Embryonic facial prominence (tissue), 1 donor: ENCODE results near the gene OR6V1.
"Not testable (repeated sequence)": the region's sequence is repeated elsewhere in the genome, so short reads cannot be mapped to it uniquely, and the experiment has no call there.

Source experiments
- DNase-seq: peaks from one replicate; pipeline ENCODE4 v3.0.0-alpha.2; 2016; ENCODE audit errors: extremely low spot score

The OR6V1 gene

DNA sequence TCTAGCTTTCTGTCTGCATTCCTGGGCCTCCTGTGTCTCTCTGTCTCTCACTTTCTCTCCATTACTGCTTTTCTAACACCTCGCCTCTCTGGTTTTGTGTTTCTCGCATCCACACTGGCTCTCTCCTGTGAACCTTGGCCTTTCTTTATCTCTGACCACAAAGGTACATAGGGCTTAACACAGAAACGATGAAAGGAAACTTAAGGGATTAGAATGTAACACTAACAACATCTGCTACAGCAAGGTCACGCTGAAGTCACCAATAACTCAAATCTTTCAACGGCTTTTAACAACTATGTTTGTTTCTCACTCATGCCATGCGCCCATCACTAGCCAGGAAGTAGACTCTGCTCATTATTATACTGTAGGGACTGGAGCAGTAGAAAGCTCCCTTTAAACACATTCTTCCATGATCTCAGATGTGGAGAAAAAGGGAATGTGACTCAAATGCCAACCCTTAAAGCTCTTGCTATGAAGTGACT, 9.3 kb upstream of the OR6V1 start:
- no peak for DNase-seq

DNA sequence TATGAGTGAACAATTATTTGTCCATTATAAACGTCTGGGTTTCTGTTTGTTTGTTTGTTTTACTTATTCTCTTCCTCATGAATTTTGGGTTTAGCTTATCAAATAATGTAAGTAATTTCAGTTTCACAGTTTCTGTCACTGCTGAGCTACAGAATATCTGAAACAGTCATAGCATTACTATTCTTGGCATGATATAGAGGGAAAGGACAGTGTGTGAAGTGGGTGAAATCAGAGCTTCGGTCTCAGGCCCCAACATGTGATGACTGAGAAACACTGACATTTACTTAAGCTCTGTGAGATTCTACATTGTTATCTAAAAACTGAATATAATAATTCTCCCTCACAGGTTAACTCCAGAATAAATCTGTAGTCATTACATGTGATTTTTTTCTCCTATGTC, 8.8 kb upstream of the OR6V1 start:
- no peak for DNase-seq

DNA sequence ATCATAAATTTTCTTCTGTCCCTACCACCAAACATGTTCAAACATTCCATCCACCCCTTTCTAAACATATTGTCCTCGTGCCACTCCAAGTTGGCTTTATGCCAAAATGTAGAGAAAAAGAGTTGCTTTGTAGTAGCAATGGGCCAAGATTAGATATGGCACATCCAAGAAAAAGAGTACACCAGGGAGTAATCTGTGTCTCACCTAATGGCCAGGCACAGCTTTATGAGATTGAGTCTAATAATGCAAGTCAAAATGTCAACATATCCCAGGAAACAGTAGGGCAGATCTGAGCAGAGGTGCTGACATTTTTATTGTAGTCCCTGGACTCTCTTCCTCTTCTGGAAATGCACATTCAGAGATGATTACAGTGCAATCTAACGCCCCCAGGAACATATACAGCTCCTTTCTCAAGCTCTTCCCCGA, 5.7 kb upstream of the OR6V1 start:
- DNase-seq = no peak

DNA sequence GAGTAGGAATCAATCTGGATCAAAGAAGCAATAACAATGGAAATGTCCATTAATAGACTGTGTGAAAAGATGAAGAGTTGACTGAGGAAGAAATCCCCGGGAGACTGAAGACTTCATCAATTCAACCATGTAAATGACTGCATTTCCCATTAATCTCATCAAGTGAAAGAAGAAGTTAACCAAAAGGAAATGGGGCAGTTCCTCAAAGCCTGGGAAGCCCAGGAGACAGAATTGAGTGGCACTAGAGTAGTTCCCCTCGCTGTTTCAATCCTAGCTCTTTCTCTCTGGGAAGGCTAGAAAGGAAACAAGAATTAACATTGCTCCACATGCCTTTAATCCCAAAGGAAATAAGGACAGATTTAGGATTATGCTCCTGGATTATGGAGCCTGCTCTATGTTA, 4.8 kb upstream of the OR6V1 start:
- DNase-seq = no peak

DNA sequence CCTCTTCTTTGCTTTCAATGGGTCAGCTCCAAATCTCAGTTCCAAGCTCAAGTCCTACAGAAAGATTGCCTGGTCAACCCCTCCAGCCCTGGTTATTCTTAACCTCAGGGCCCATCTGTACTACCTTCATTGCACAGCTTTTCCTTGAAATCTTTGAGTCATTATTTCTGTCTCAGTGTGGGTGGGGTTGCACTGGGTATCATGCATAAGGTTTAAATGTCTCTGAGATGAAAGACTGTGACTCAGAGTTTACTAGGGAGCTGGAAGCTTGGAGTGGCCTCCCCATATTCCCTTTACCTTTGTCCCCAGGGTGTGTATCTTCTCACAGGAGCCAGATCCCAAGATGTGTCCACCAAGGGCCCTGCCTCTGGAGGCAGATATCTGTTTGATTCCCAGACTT, 3.3 kb upstream of the OR6V1 start:
- no peak for DNase-seq

DNA sequence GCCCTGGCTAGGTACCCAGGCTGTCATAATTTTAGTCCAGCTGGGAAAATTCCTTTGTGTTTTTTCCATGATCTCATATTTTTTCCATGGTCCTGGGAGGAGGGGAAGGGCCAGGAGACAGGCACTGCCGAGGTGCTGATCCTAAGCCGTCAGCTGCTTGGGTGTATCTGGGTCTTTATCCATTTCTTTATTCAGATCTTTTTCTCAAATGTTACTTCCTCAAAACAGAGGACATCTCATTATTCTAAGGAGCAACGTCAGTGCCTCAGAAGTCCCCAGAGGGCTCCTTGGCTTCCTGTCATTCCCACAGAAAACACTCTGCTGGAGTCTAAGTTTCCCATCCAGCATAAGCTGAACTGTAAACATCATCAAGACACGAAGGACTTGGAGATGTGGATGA, 2.8 kb upstream of the OR6V1 start:
- DNase-seq = no peak

DNA sequence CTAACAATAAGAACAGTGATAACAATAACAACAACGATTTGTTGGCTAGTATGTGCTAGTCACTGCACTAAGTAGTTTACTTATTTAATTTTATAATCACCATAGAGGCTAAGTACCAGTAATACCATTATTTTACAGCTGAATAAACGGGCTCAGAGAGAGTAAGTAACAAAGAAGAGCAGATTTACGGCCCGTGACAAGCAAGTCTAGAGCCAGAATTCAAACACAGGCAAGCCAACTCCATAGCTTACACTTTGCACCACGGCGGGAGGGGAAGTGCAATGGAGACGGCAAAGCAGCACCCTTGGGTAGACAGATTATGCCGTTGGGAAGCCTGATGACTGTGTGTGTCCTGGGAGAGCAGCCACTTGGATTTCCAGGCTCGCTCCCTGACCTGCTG, 1.2 kb upstream of the OR6V1 start:
- no peak for DNase-seq

DNA sequence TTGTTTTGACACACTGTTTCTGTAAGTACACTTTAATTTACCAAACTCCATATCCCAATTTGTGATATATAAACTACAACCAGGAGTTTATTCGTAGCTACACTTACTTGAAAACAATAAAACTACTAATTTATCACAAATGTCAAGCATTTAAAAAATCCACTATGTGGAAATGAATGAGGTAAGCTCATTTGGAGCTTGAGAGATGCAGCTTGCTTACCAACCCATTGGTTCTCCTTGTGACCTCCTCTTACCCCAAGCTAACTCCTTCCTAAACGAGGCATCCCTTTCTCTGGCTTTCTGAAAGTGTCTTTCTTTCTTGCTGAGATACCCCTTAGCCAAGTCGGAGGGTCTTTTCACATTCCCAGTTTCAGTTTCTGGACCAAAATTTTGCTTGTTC, 2.5 kb downstream of the OR6V1 start:
- DNase-seq = no peak

DNA sequence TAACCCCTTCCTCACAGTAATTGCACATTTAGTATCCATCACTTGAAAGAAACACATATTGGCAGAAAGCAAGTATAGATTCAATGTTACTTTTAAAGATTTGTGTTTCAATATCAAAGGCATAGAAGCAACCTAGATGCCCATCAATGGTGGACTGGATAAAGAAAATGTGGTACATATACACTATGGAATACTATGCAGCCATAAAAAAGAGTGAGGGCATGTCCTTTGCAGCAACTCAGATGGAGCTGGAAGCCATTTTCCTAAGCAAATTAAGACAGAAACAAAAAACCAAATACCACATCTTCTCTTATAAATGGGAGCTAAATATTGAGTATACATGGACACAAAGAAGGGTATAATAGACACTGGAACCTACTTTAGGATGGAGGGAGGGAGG, 3.6 kb downstream of the OR6V1 start:
- DNase-seq = no peak

DNA sequence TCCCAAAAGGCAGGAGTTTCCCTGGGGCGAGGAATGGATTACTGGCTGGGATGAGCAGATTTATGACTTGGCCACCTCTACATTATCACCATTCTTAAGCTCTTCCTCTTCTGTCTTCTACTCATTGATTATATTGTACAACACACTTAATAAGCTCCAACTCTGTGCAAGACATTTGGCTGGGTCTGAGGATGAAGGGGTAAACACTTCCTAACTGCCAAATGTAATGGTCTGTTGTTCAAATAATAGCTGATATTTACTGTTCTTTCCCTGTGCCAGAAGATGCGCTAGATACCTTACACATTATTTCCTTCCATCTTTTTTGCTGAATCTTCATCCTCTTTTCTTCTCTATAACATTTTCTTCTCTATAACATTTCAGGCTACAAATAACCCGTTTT, 11.6 kb downstream of the OR6V1 start:
- DNase-seq = no peak

DNA sequence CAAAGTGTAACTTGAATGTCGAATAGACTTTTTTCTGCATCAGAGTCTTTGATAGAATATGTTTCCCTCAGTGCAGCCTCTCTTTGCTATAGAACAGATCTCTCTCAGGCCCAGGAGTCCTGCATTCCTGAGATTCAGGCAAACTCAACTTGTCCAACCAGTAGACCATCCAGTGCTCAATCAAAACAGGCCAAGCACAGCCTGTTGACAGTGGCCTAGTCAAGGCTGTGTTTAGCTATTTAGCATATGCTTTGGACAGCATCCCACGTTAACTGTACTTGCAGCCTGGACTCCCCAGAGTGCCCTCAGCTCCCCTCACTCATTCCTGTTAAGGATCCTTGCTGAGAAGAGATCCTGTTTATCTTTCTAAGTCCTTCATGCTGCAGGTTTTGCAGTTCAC, 16.3 kb downstream of the OR6V1 start:
- DNase-seq = no peak

DNA sequence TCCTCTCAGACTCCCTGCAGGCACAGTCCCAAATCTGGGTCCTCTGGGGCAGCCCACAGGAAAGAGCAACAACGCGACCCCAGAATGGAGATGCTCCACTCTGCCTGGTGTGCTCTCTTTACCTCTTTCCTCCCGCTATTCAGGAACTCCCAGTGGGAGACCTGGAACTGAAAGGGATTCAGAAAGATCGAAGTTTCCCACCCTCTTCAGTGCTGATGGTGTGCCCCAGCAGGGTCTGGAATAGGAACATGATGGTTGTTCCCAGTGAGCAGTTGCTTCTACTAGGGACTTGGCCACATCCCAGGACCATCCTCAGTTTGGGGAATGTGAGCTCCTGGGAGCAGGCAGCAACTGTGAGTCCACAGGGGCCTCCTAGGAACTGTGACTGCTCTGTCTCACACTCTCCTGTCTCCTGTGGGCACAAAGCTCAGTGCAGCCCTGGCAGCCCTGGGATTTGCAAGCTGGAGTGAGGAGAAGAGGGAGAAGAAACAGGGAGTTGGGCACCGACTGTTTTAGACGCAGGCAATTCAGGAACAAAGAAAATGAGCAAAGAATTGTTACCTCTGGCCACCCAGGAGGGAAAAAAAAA, 17.9 kb downstream of the OR6V1 start:
- no peak for DNase-seq

DNA sequence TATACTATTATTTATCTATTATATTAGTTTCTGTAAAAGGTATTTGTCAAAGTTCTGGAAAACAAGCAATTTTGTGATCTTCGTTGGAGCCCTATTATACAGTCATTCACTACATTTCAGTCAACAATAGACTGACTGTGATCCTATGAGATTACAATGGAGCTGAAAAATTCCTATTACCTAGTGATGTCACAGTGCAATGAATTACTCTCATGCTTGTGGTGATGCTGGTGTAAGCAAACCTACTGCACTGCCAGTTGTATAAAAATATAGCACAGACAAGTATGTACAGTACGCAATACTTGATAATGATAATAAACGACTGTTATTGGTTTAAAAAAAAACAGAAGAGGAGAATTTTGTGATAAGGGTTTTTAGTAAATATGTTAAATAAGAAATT, 21.4 kb downstream of the OR6V1 start:
- DNase-seq = no peak

DNA sequence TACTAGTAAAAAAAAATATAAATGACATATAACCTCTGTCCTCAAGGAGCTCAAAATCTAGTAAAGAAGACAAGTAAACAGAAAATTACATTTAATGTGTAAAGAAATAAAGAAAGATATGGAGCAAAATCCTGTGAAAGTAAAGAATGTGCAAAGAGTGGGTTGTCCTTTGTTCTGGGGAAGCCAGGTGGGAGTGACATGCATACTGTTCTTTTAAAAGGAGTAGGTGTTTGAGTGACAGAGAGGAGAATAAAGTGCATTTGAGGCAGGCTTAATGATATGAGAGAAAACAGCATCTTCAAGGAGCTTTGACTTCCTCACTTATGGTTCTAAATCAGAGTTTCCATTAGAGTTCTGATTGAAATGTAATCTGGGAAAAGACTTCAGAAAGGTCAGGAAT, 22.0 kb downstream of the OR6V1 start:
- no peak for DNase-seq

DNA sequence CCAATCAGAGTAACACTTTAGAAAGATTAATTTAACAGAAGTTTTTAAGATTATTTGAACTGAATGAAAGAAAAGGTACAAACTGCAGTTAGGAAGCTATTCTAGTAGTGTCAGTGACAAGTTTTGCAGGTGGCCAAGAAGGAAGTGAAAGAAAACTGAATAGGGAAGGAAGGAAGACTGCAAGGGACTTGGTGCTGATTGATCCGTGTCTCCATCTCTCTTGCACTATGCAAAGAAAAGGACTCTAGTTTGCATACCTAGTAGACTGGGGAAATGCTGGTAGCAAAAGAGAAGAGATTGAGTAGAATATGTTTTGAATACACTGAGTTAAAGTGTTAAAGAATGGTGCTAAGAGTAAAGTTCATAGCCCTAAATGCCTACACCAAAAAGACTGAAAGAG, 33.0 kb downstream of the OR6V1 start:
- DNase-seq = no peak

DNA sequence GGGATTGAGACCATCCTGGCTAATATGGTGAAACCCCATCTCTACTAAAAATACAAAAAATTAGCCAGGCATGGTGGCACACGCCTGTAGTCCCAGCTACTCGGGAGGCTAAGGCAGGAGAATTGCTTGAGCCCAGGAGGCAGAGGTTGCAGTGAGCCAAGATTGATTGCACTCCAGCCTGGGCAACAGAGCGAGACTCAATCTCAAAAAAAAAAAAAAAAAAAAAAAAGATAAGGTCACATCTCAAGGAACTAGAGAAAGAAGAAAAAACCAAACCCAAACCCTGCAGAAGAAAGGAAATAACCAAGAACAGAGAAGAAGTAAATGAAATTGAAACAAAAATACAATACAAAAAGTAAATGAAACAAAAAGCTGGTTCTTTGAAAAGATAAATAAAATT, 33.5 kb downstream of the OR6V1 start:
- DNase-seq = not testable (repeated sequence)

DNA sequence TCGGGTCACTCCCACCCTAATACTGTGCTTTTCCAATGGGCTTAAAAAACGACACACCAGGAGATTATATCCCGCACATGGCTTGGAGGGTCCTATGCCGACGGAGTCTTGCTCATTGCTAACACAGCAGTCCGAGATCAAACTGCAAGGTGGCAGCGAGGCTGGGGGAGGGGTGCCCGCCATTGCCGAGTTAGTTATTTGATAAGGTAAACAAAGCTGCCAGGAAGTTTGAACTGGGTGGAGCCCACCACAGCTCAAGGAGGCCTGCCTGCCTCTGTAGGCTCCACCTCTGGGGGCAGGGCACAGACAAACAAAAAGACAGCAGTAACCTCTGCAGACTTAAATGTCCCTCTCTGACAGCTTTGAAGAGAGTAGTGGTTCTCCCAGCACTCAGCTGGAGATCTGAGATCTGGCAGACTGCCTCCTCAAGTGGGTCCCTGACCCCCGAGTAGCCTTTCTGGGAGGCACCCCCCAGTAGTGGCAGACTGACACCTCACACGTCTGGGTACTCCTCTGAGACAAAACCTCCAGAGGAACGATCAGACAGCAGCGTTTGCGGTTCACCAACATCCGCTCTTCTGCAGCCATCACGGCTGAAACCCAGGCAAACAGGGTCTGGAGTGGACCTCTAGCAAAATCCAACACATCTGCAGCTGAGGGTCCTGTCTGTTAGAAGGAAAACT, 36.5 kb downstream of the OR6V1 start:
- not testable (repeated sequence) for DNase-seq

DNA sequence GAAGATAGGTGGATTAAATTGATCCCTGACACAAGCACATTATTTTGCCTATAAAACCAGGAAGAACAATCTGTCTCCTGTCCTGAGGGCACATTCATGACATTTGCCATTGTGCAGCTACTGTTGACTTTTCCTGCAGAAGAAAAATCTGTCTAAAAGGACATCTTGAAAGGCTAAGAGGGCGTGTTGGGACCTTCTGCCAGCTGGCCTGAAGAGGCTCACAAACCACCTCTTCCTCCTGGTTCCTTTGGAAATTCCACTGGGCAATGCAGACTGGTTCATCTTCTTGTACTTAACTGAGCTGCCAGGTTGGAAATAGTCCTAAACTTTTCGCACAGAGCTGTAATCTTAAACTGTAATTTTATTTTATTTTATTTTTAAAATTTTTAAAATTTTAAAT, 44.0 kb downstream of the OR6V1 start:
- no peak for DNase-seq

DNA sequence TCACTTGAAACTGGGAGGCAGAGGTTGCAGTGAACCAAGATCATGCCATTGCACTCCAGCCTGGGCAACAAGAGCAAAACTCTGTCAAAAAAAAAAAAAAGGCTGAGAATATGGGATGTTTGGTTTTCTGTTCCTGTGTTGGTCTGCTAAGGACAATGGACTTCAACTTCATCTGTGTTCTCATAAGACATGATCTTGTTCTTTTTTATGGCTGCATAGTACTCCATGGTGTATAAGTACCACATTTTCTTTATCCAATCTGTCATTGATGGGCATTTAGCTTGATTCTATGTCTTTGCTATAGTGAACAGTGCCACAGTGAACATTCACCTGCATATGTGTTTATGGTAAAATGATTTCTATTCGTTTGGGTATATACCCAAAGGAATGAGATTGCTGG, 47.4 kb downstream of the OR6V1 start:
- DNase-seq = not testable (repeated sequence)
